Duodenal mucosa (tissue), 2 donors: ENCODE results near the gene NANOG.
"Not testable (repeated sequence)": the region's sequence is repeated elsewhere in the genome, so short reads cannot be mapped to it uniquely, and the experiment has no call there.

Experiments
- H3K27ac ChIP-seq: one replicate; pipeline ENCODE4 v1.7.0; 2013; ENCODE audit warnings: low read depth, low read length
- H3K27me3 ChIP-seq, 2 donors: one replicate each; pipeline ENCODE4 v1.7.0; 2013; ENCODE audit warnings: low read length in 2 of 2, control low read depth in 1 of 2; ENCODE audit not compliant: insufficient read depth in 2 of 2, control insufficient read depth in 1 of 2
- H3K36me3 ChIP-seq, 2 donors: one replicate each; pipeline ENCODE4 v1.7.0; 2013; ENCODE audit warnings: low read length in 2 of 2, control low read depth in 1 of 2; ENCODE audit not compliant: insufficient read depth in 2 of 2, control insufficient read depth in 1 of 2
- H3K4me1 ChIP-seq, 2 donors: one replicate each; pipeline ENCODE4 v1.7.0; 2013; ENCODE audit warnings: low read length in 2 of 2, control low read depth in 1 of 2; ENCODE audit not compliant: insufficient read depth in 2 of 2, control insufficient read depth in 1 of 2
- H3K4me3 ChIP-seq, 2 donors: one replicate each; pipeline ENCODE4 v1.7.0; 2013; ENCODE audit warnings: low read length in 2 of 2, low read depth in 1 of 2
- H3K9ac ChIP-seq, 2 donors: one replicate each; pipeline ENCODE4 v1.7.0; 2013; ENCODE audit warnings: low read length in 2 of 2, low read depth in 1 of 2
- H3K9me3 ChIP-seq, 2 donors: one replicate each; pipeline ENCODE4 v1.7.0; 2013; ENCODE audit warnings: low read length in 2 of 2, control low read depth in 1 of 2; ENCODE audit not compliant: control insufficient read depth in 1 of 2

The NANOG gene

DNA sequence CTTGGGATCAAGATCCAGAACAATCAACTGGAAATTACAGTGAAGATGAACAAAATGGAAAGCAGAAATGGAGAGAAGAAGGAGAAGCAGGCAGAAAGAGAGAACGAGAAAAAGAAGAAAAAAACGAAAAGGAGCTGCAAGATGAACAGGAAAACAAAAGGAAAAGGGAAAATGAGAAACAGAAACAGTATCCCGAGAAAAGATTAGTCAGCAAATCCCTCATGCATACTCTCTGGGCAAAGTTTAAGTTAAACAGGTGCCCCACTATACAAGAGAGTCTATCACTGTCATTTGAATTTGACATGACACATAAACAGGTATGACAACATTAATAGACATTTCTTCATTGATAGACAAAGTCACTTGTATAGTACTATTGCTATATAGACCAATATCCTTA is 19.2 kb upstream of the NANOG start:
- Histone ChIP-seq H3K4me3 (no peak overlapping the region), H3K36me3 (no peaks in the 10 kb centered on the region), H3K9ac (no peak overlapping the region), H3K27me3 (no peaks in the 10 kb centered on the region), H3K9me3 (no peaks in the 10 kb centered on the region), H3K27ac (no peak overlapping the region), H3K4me1 (no peaks in the 10 kb centered on the region)

GRCh38 chr12:7781274-7781673 is 7.9 kb upstream of the NANOG start:
- Histone ChIP-seq H3K4me3 (no peak overlapping the region), H3K9ac (no peak overlapping the region), H3K36me3 (no peaks in the 10 kb centered on the region), H3K4me1 (no peaks in the 10 kb centered on the region), H3K9me3 (no peaks in the 10 kb centered on the region), H3K27me3 (no peaks in the 10 kb centered on the region), H3K27ac (no peak overlapping the region)

- no peak overlapping the region for H3K4me3 ChIP-seq
- H3K36me3 ChIP-seq, result no peaks in the 10 kb centered on the region
- H3K27me3 ChIP-seq, result no peaks in the 10 kb centered on the region
- H3K9me3 ChIP-seq, result no peaks in the 10 kb centered on the region
- no peak overlapping the region for H3K27ac ChIP-seq
- H3K9ac ChIP-seq, result no peak overlapping the region
- H3K4me1 ChIP-seq, result no peaks in the 10 kb centered on the region
Observed at GRCh38 chr12:7782055-7782454, 7.1 kb upstream of the NANOG start.

DNA sequence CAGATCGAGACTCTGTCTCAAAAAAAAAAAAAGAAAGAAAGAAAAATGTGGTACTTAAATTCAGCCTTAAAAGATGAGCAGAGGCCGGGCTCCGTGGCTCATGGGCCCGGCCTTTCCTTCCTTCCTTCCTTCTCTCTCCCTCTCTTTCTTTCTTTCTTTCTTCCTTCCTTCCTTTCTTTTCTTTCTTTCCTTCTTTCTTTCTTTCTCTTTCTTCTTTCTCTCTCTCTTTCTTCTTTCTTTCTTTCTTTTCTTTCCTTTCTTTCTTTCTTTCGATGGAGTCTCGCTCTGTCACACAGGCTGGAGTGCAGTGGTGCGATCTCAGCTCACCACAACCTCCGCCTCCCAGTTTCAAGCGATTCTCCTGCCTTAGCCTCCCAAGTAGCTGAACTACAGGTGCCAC is 5.8 kb upstream of the NANOG start:
- H3K9ac ChIP-seq, H3K9me3 ChIP-seq, H3K27me3 ChIP-seq, H3K36me3 ChIP-seq, H3K4me1 ChIP-seq, H3K4me3 ChIP-seq, H3K27ac ChIP-seq: not testable (repeated sequence)

- Histone ChIP-seq H3K27me3 (no peaks in the 10 kb centered on the region), H3K9me3 (no peaks in the 10 kb centered on the region), H3K36me3 (no peaks in the 10 kb centered on the region), H3K4me1 (peaks cover 7% of the 10 kb centered on the region in 2 donors), H3K9ac (no peak overlapping the region), H3K27ac (no peak overlapping the region), H3K4me3 (no peak overlapping the region)
Observed at GRCh38 chr12:7784701-7785100, 4.5 kb upstream of the NANOG start.

DNA sequence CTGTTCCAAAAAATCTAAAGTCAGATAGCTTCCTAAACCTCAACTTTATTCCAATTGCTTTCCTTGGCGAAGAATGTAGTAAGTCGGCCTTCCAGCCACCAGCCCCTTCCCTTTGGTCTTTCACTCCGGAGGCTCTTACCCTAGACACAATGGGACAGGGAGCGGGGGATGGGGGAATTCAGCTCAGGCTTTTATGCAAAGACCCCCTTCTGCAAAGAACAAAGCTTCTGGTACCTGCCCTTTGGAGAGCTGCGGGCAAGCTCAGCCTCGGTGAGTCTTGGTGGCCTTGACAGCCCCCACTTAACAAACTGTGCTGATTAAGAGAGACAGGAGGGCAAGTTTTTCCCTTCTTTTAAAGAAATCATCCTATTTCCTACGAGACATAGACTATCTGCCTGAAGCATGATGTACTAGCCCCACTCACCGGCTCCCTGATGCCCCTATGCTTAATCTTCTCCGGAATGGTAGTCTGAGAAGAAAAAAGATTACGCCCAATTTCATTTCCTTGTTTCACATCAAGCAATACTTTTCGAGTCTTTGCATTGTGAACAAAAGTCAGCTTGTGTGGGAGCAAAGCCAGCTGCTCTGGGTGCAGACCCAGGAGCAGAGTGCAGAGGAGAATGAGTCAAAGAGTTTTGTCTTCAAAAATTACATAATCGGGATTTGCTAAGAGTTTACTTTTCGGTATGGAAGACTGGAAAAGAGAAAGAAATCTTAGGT is 1.5 kb upstream of the NANOG start:
- Histone ChIP-seq H3K9me3 (no peaks in the 10 kb centered on the region), H3K4me1 (peaks cover 7% of the 10 kb centered on the region in 2 donors), H3K27me3 (no peaks in the 10 kb centered on the region), H3K9ac (no peak overlapping the region), H3K4me3 (peak overlapping the region in 1 of 2 donors; percentile 17), H3K36me3 (no peaks in the 10 kb centered on the region), H3K27ac (no peak overlapping the region)

- Histone ChIP-seq H3K9me3 (no peaks in the 10 kb centered on the region), H3K27me3 (no peaks in the 10 kb centered on the region), H3K9ac (no peak overlapping the region), H3K27ac (no peak overlapping the region), H3K4me1 (peaks cover 7% of the 10 kb centered on the region in 2 donors), H3K36me3 (no peaks in the 10 kb centered on the region), H3K4me3 (peak overlapping the region in 1 of 2 donors; percentile 17)
Observed at GRCh38 chr12:7788294-7788660, 925 bp upstream of the NANOG start.

GRCh38 chr12:7793211-7793610 is 4.0 kb downstream of the NANOG start:
- no peaks in the 10 kb centered on the region for H3K36me3 ChIP-seq

GRCh38 chr12:7797269-7797668 is 8.1 kb downstream of the NANOG start:
- not testable (repeated sequence) for H3K27me3 ChIP-seq, H3K9me3 ChIP-seq, H3K27ac ChIP-seq, H3K4me3 ChIP-seq, H3K36me3 ChIP-seq, H3K9ac ChIP-seq, H3K4me1 ChIP-seq

More at GRCh38 chr12:7793211-7793610, 4.0 kb downstream of the NANOG start:
- H3K9me3 ChIP-seq, result no peaks in the 10 kb centered on the region
- H3K9ac ChIP-seq, result no peak overlapping the region
- peaks cover 0 to 5% of the 10 kb centered on the region in 2 donors for H3K4me1 ChIP-seq
- H3K27ac ChIP-seq, result no peak overlapping the region
- no peaks in the 10 kb centered on the region for H3K27me3 ChIP-seq
- no peak overlapping the region for H3K4me3 ChIP-seq

DNA sequence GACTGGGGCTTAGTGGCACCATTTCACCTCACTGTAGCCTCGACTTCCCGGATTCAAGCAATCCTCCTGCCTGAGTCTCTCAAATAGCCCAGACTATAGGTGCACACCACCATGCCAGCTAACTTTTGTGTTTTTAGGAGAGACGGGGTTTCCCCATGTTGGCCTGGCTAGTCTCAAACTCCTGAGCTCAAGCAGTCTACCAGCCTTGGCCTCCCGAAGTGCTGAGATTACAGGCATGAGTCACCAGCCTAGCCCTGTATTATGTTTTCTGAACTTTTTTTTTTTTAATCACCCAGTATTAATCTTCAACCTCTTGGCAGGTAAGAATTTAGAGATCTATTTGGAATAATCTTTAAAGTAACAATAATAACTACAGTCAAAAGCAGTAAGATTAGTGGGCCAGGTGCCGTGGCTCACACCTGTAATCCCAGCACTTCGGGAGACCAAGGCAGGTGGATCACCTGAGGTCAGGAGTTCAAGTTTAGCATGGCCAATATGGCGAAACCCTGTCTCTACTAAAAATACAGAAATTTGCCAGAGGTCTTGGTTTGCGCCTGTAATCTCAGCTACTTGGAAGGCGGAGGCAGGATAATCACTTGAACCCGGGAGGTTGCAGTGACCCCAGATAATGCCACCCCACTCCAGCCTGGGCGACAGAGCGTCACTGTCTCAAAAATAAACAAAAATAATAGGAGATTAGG is 8.6 kb downstream of the NANOG start:
- Histone ChIP-seq H3K9me3 (no peaks in the 10 kb centered on the region), H3K27me3 (no peaks in the 10 kb centered on the region), H3K4me3 (no peak overlapping the region), H3K36me3 (no peaks in the 10 kb centered on the region), H3K9ac (no peak overlapping the region), H3K27ac (no peak overlapping the region), H3K4me1 (peaks cover 0 to 3% of the 10 kb centered on the region in 2 donors)
